H1 (cell line): ENCODE results near the gene DCBLD1. TPM values are rescaled to one million over a fixed set of nuclear protein-coding genes. Genes with fewer than 3 reads are reported as not detected.

Experiments used
- CTCF ChIA-PET: fragments of 300-600 bp; sonication (Branson Sonifier 250); formaldehyde crosslinking; loops from one replicate; lab custom pipeline; 2021; ENCODE audit not compliant: partially characterized antibody; lab: Charles Lee
- POLR2A ChIA-PET: fragments of 300-600 bp; sonication (Branson Sonifier 250); formaldehyde crosslinking; loops from one replicate; lab custom pipeline; 2021; ENCODE audit warnings: inconsistent platforms; ENCODE audit not compliant: partially characterized antibody; lab: Charles Lee
- DNase-seq, 2 experiments: peaks; one replicate each; pipeline versions ENCODE4 v3.0.0 to v3.0.0-alpha.2; 2010 to 2022; ENCODE audit warnings: low spot score in 2 of 2, low read depth in 1 of 2, mixed read lengths in 1 of 2
- FAIRE-seq: peaks from 2 replicates; lab custom pipeline; 2011; peaks lifted over from hg19 to GRCh38; lab: Jason Lieb, UNC
- H2AFZ ChIP-seq: 2 replicates; pipeline ENCODE4 v1.8.1; 2012; ENCODE audit warnings: low read length, inconsistent platforms
- H2AK5ac ChIP-seq: 2 replicates; pipeline ENCODE4 v1.6.1; 2013; ENCODE audit warnings: low read depth, low read length
- H2BK120ac ChIP-seq: replicated peaks from 2 replicates; pipeline ENCODE3; 2013; ENCODE audit warnings: low read depth, low read length, inconsistent platforms
- H2BK12ac ChIP-seq: 2 replicates; pipeline ENCODE4 v1.6.1; 2013; ENCODE audit warnings: low read depth, low read length
- H2BK15ac ChIP-seq: 2 replicates; pipeline ENCODE4 v1.6.1; 2013; ENCODE audit warnings: low read length
- H2BK20ac ChIP-seq: 2 replicates; pipeline ENCODE4 v1.6.1; 2013; ENCODE audit warnings: low read length
- H2BK5ac ChIP-seq: 2 replicates; pipeline ENCODE4 v1.6.1; 2013; ENCODE audit warnings: low read depth, low read length
- H3K14ac ChIP-seq: 2 replicates; pipeline ENCODE4 v1.6.1; 2013; ENCODE audit warnings: inconsistent platforms; ENCODE audit not compliant: insufficient read length
- H3K18ac ChIP-seq: 2 replicates; pipeline ENCODE4 v1.6.1; 2013; ENCODE audit warnings: low read length; ENCODE audit errors: extremely low read depth
- H3K23ac ChIP-seq: 2 replicates; pipeline ENCODE4 v1.6.1; 2013; ENCODE audit warnings: inconsistent platforms; ENCODE audit not compliant: insufficient read length
- H3K23me2 ChIP-seq: 2 replicates; pipeline ENCODE4 v1.6.1; 2013; ENCODE audit warnings: low read depth, low read length
- H3K27ac ChIP-seq: 2 replicates; pipeline ENCODE4 v1.6.1; 2011; ENCODE audit warnings: low read depth, low read length, inconsistent platforms
- H3K27me3 ChIP-seq, 4 experiments: replicated peaks in 1 of 4; 1 replicate in 1 of 4; 2 replicates in 3 of 4; pipeline versions ENCODE4 v1.6.1 to v1.8.1; 2011 to 2013; ENCODE audit warnings: low read length in 3 of 4, mild to moderate bottlenecking in 3 of 4, inconsistent platforms in 2 of 4, mixed read lengths in 2 of 4, moderate library complexity in 1 of 4; ENCODE audit not compliant: control insufficient read depth in 3 of 4, insufficient read depth in 3 of 4; ENCODE audit errors: extremely low read depth in 1 of 4
- H3K36me3 ChIP-seq, 4 experiments: 2 replicates each; pipeline versions ENCODE4 v1.6.1 to v1.8.1; 2011 to 2013; ENCODE audit warnings: mild to moderate bottlenecking in 4 of 4, low read length in 3 of 4, moderate library complexity in 2 of 4, control low read depth in 1 of 4, inconsistent platforms in 1 of 4; ENCODE audit not compliant: insufficient read depth in 4 of 4, control insufficient read depth in 2 of 4
- H3K4ac ChIP-seq: replicated peaks from 2 replicates; pipeline ENCODE3; 2013; ENCODE audit warnings: low read length, low read depth, mixed read lengths, inconsistent platforms; ENCODE audit not compliant: insufficient read length
- H3K4me1 ChIP-seq, 4 experiments: replicated peaks in 1 of 4; 1 replicate in 1 of 4; 2 replicates in 3 of 4; pipeline versions ENCODE4 v1.6.1 to v1.8.1; 2011 to 2013; ENCODE audit warnings: low read length in 3 of 4, inconsistent platforms in 2 of 4, mixed read lengths in 1 of 4; ENCODE audit not compliant: insufficient read depth in 4 of 4, control insufficient read depth in 3 of 4
- H3K4me2 ChIP-seq, 2 experiments: 2 replicates each; pipeline versions ENCODE4 v1.6.1 to v1.8.1; 2011 to 2013; ENCODE audit warnings: low read depth in 2 of 2, low read length in 2 of 2, control low read depth in 1 of 2, inconsistent platforms in 1 of 2, mild to moderate bottlenecking in 1 of 2; ENCODE audit not compliant: insufficient read depth in 1 of 2
- H3K4me3 ChIP-seq, 4 experiments: fragments of 200-600, 300-600 bp in 1 of 4; sonication (generic), shearing (Covaris generic), sonication (Bioruptor Twin) in 1 of 4; 2 replicates each; pipeline versions ENCODE4 v1.5.1 to v1.8.1; 2011 to 2016; ENCODE audit warnings: low read length in 4 of 4, low read depth in 3 of 4, control low read depth in 2 of 4, inconsistent platforms in 2 of 4, mild to moderate bottlenecking in 2 of 4, mixed read lengths in 1 of 4, moderate library complexity in 1 of 4; ENCODE audit not compliant: insufficient read depth in 2 of 4; ENCODE audit errors: extremely low read depth in 1 of 4
- H3K56ac ChIP-seq: replicated peaks from 2 replicates; pipeline ENCODE3; 2013; ENCODE audit warnings: low read depth, mild to moderate bottlenecking, mixed read lengths, low read length, inconsistent platforms; ENCODE audit not compliant: insufficient read length
- H3K79me1 ChIP-seq: 2 replicates; pipeline ENCODE4 v1.6.1; 2013; ENCODE audit warnings: low read depth, low read length, control low read depth
- H3K79me2 ChIP-seq, 2 experiments: 2 replicates each; pipeline versions ENCODE4 v1.6.1 to v1.8.1; 2012 to 2013; ENCODE audit warnings: low read length in 2 of 2, mild to moderate bottlenecking in 2 of 2, inconsistent platforms in 1 of 2; ENCODE audit not compliant: insufficient read depth in 2 of 2, control insufficient read depth in 1 of 2
- H3K9ac ChIP-seq, 4 experiments: replicated peaks in 1 of 4; 1 replicate in 1 of 4; 2 replicates in 3 of 4; pipeline versions ENCODE4 v1.6.1 to v1.8.1; 2011 to 2013; ENCODE audit warnings: low read depth in 3 of 4, low read length in 3 of 4, control low read depth in 2 of 4, mild to moderate bottlenecking in 2 of 4, moderate library complexity in 2 of 4, inconsistent platforms in 1 of 4; ENCODE audit errors: extremely low read depth in 1 of 4
- H3K9me3 ChIP-seq, 2 experiments: 2 replicates each; pipeline versions ENCODE4 v1.6.1 to v1.8.1; 2012 to 2013; ENCODE audit warnings: mild to moderate bottlenecking in 2 of 2, moderate library complexity in 2 of 2, control low read depth in 1 of 2, inconsistent platforms in 1 of 2, low read depth in 1 of 2, low read length in 1 of 2, mixed read lengths in 1 of 2; ENCODE audit not compliant: insufficient read depth in 2 of 2
- H4K20me1 ChIP-seq, 2 experiments: replicated peaks in 1 of 2; 2 replicates each; pipeline versions ENCODE3 to v1.8.1; 2011 to 2013; ENCODE audit warnings: inconsistent platforms in 2 of 2, low read length in 2 of 2, mild to moderate bottlenecking in 1 of 2; ENCODE audit not compliant: insufficient read depth in 2 of 2, control insufficient read depth in 1 of 2
- H4K5ac ChIP-seq: 2 replicates; pipeline ENCODE4 v1.6.1; 2013; ENCODE audit warnings: low read length, low read depth, mixed read lengths, inconsistent platforms; ENCODE audit not compliant: insufficient read length
- H4K8ac ChIP-seq: 2 replicates; pipeline ENCODE4 v1.8.0; 2013; ENCODE audit warnings: mild to moderate bottlenecking, moderate library complexity, low read length, inconsistent platforms; ENCODE audit not compliant: insufficient read depth; ENCODE audit errors: extremely low read depth
- H4K91ac ChIP-seq: replicated peaks from 2 replicates; pipeline ENCODE3; 2013; ENCODE audit warnings: low read length, mixed read lengths, inconsistent platforms; ENCODE audit not compliant: insufficient read length
- BRCA1 ChIP-seq: IDR thresholded peaks from 2 replicates; pipeline ENCODE4 v1.6.1; 2012; ENCODE audit warnings: low read depth, low read length, improper control_type of control experiment
- CEBPB ChIP-seq: IDR thresholded peaks from 2 replicates; pipeline ENCODE4 v1.6.1; 2012; ENCODE audit warnings: low read depth, low read length
- GTF2F1 ChIP-seq: IDR thresholded peaks from 2 replicates; pipeline ENCODE4 v1.6.1; 2012; ENCODE audit warnings: low read depth, low read length, improper control_type of control experiment, borderline replicate concordance
- JUND ChIP-seq: IDR thresholded peaks from 2 replicates; pipeline ENCODE4 v1.6.1; 2011; ENCODE audit warnings: mild to moderate bottlenecking, improper control_type of control experiment, low read length
- KDM4A ChIP-seq: IDR thresholded peaks from one replicate; pipeline ENCODE4 v1.7.1; 2012; ENCODE audit warnings: low read depth, mild to moderate bottlenecking, moderate library complexity, low read length, inconsistent platforms; ENCODE audit not compliant: severe bottlenecking
- NANOG ChIP-seq: IDR thresholded peaks from 2 replicates; pipeline ENCODE4 v1.6.1; 2011; ENCODE audit warnings: low read length, low read depth, mild to moderate bottlenecking, inconsistent platforms; ENCODE audit not compliant: insufficient read depth, poor library complexity, severe bottlenecking
- POU5F1 ChIP-seq: IDR thresholded peaks from 2 replicates; pipeline ENCODE4 v1.6.1; 2011; ENCODE audit warnings: low read depth, mild to moderate bottlenecking, low read length, moderate library complexity
- RAD21 ChIP-seq, 2 experiments: IDR thresholded peaks in 1 of 2; conservative IDR thresholded peaks in 1 of 2; 2 replicates each; pipeline ENCODE4 v1.6.1; 2011; ENCODE audit warnings: low read depth in 2 of 2, low read length in 2 of 2, improper control_type of control experiment in 1 of 2, inconsistent platforms in 1 of 2, mild to moderate bottlenecking in 1 of 2, moderate library complexity in 1 of 2
- RXRA ChIP-seq: IDR thresholded peaks from 2 replicates; pipeline ENCODE4 v1.6.1; 2011; ENCODE audit warnings: low read depth, mild to moderate bottlenecking, low read length, moderate library complexity; ENCODE audit not compliant: insufficient read depth
- SIRT6 ChIP-seq: IDR thresholded peaks from one replicate; pipeline ENCODE4 v1.7.1; 2012; ENCODE audit warnings: low read length, inconsistent platforms
- SIX5 ChIP-seq: IDR thresholded peaks from 2 replicates; pipeline ENCODE4 v1.6.1; 2011; ENCODE audit warnings: mild to moderate bottlenecking, low read depth, low read length
- WGBS, 2 experiments: shearing (Covaris generic) in 1 of 2; methylation state at CpG; one replicate each; pipeline versions ENCODE4 v1.1.6 to v1.1.7; 2013 to 2015; ENCODE audit warnings: low lambda C conversion rate in 2 of 2, mixed read lengths in 2 of 2, inconsistent platforms in 1 of 2, low coverage in 1 of 2, missing lambda C conversion rate in 1 of 2; ENCODE audit not compliant: insufficient replicate concordance in 2 of 2, insufficient coverage in 1 of 2, insufficient read length in 1 of 2; ENCODE audit errors: extremely low coverage in 1 of 2, missing lambda C conversion rate in 1 of 2; 5-methylcytosine and 5-hydroxymethylcytosine counted together
- polyA plus RNA-seq, 7 experiments: library from polyadenylated mRNA; depleted of rRNA in 3 of 7; stranded (reverse) in 5 of 7; unstranded in 2 of 7; fragments of >200 nt in 5 of 7; fragments of 200-250 nt in 2 of 7; gene quantifications; 1 replicate in 5 of 7; 2 replicates in 1 of 7; 4 replicates in 1 of 7; pipeline versions ENCODE4 v1.2.1 to v1.2.3, GENCODE V29; 2011 to 2013; ENCODE audit warnings: missing spikeins in 2 of 7, mixed read lengths in 2 of 7
- total RNA-seq: library from RNA; stranded (reverse); fragmentation: NEBNext Ultra II Directional; extraction: Animal tissue kit (Norgen Biotek cat#: 25700); gene quantifications from 2 replicates; pipeline ENCODE4 v1.2.1, GENCODE V29; 2021
- TF ChIP-seq, protein P1 (sequence below): IDR thresholded peaks from 2 replicates; pipeline ENCODE4 v1.6.1; 2012; ENCODE audit warnings: inconsistent platforms
- TF ChIP-seq, protein P2 (sequence below): IDR thresholded peaks from 2 replicates; pipeline ENCODE4 v1.6.1; 2011; ENCODE audit warnings: low read length, improper control_type of control experiment

The DCBLD1 gene
- total and polyA plus RNA-seq, 2 of the 8 experiments (the other 6 are each of a cell fraction or from before 2014, with no cell fraction given): 3.9 to 11.2 TPM

DNA sequence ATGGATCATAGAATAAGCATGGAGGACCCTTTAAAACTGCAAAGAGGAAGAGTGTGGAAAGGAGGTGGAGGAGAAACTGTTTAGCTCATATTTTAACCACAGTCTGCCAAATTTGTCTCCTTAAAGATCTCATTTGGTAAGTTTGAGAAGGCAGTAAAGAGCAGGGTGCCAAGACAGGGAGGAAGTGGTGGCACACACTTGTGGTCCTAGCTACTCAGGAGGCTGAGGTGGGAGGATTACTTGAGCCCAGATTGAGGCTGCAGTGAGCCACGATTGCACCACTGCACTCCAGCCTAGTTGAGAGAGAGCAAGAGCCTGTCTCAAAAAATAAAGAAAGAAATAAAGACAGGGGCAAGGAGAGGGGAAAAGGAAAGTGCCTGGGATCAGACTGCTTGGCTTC lies 16.8 kb upstream of the DCBLD1 start:
- Histone ChIP-seq H3K79me2 (no peaks in the 10 kb centered on the region), H2AK5ac (no peak overlapping the region), H2BK5ac (no peak overlapping the region), H3K23ac (no peak overlapping the region), H3K4me1 (no peaks in the 10 kb centered on the region), H3K4ac (no peak overlapping the region), H3K79me1 (no peaks in the 10 kb centered on the region), H4K5ac (no peak overlapping the region), H3K56ac (no peak overlapping the region), H3K9me3 (no peaks in the 10 kb centered on the region), H2BK12ac (no peak overlapping the region), H2AFZ (no peak overlapping the region), H3K9ac (no peak overlapping the region), H3K14ac (no peak overlapping the region), H3K27ac (no peak overlapping the region), H3K4me3 (no peak overlapping the region), H2BK15ac (no peak overlapping the region), H4K8ac (no peak overlapping the region), H4K91ac (no peak overlapping the region), H3K27me3 (no peaks in the 10 kb centered on the region), H2BK120ac (no peak overlapping the region), H3K23me2 (no peaks in the 10 kb centered on the region), H3K18ac (no peak overlapping the region), H3K4me2 (no peak overlapping the region), H3K36me3 (no peaks in the 10 kb centered on the region), H4K20me1 (no peaks in the 10 kb centered on the region), H2BK20ac (no peak overlapping the region)
- FAIRE-seq: no peak
- CTCF ChIA-PET: interaction anchor here (1.0 to 1.6 kb wide), 2 partner anchors 13 to 16 kb away, joined by 3 to 6 read pairs; no protein-coding TSS in a partner anchor
- TF ChIP-seq JUND (no peak), NANOG (no peak), SIRT6 (no peak), CEBPB (no peak), GTF2F1 (no peak), RXRA (no peak), BRCA1 (no peak), SIX5 (no peak), RAD21 (IDR thresholded peaks at IDR 0.05 in 1 of 2, conservative IDR thresholded peaks at IDR 0.05 in 1 of 2; ENCODE audit: low read depth in 2 of 2, low read length in 2 of 2) (no peak), KDM4A (no peak), POU5F1 (no peak)
- TF ChIP-seq, protein P1, sequence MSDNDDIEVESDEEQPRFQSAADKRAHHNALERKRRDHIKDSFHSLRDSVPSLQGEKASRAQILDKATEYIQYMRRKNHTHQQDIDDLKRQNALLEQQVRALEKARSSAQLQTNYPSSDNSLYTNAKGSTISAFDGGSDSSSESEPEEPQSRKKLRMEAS: no peak
- TF ChIP-seq, protein P2, sequence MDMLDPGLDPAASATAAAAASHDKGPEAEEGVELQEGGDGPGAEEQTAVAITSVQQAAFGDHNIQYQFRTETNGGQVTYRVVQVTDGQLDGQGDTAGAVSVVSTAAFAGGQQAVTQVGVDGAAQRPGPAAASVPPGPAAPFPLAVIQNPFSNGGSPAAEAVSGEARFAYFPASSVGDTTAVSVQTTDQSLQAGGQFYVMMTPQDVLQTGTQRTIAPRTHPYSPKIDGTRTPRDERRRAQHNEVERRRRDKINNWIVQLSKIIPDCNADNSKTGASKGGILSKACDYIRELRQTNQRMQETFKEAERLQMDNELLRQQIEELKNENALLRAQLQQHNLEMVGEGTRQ: no peak
- WGBS, 2 experiments: 79% methylated on average over 1 of the region's 1 CpG; no CpG with 5 or more reads in 1 of the 2 experiments
- POLR2A ChIA-PET: no interaction called here
- no peak for DNase-seq
